K562 (cell line): ENCODE measurements around the gene FOXN3. TPM values are rescaled to one million over a fixed set of nuclear protein-coding genes. Genes with fewer than 3 reads are reported as not detected.

Source experiments
- ATAC-seq: fragments of 200-7000 bp; cut with Tn5 transposase; 3 replicates; pipeline ENCODE4 v1.9.1; 2020; ENCODE audit warnings: moderate library complexity
- BruUV-seq: library from RNA; stranded (reverse); fragments of 400-500 nt; replicated peaks from 2 replicates; lab custom pipeline; 2021; lab: Mats Ljungman, UMichigan
- CTCF ChIA-PET: fragments of 300-600 bp; formaldehyde crosslinking; extraction: SDS; loops from one replicate; lab custom pipeline; 2021; ENCODE audit warnings: low intra/inter-chr PET ratio; lab: Yijun Ruan, JAX
- POLR2A ChIA-PET: fragments of 300-600, 350-650 bp; sonication (Branson Sonifier 250); formaldehyde crosslinking; extraction: SDS; loops from one replicate; lab custom pipeline; 2021; ENCODE audit warnings: antibody characterized with exemption, inconsistent platforms; lab: Yijun Ruan, JAX
- DNase-seq, 4 experiments: peaks; one replicate each; pipeline versions ENCODE4 v3.0.0 to v3.0.0-alpha.2; 2011 to 2018; ENCODE audit warnings: low spot score in 3 of 4, mixed read lengths in 3 of 4; ENCODE audit errors: extremely low read depth in 1 of 4
- FAIRE-seq: peaks from 2 replicates; lab custom pipeline; 2011; peaks lifted over from hg19 to GRCh38; lab: Jason Lieb, UNC
- H2AFZ ChIP-seq: 2 replicates; pipeline ENCODE4 v1.6.0; 2011; ENCODE audit warnings: low read depth, low read length, control low read depth, inconsistent platforms
- H3K27ac ChIP-seq: fragments of 200-600 bp; 3 replicates; pipeline ENCODE4 v1.8.0; 2011; ENCODE audit warnings: low read depth, mild to moderate bottlenecking, control low read depth, inconsistent platforms, low read length, moderate library complexity, mixed read lengths; ENCODE audit errors: extremely low read depth
- H3K27me3 ChIP-seq, 2 experiments: fragments of 300-600 bp in 1 of 2; 2 replicates in 1 of 2; 3 replicates in 1 of 2; pipeline versions ENCODE4 v1.6.0 to v1.8.0; 2011; ENCODE audit warnings: inconsistent platforms in 2 of 2, low read length in 2 of 2, mild to moderate bottlenecking in 1 of 2, mixed read lengths in 1 of 2, moderate library complexity in 1 of 2; ENCODE audit not compliant: control insufficient read depth in 2 of 2, insufficient read depth in 2 of 2
- H3K36me3 ChIP-seq: fragments of 300-600 bp; 3 replicates; pipeline ENCODE4 v1.8.0; 2011; ENCODE audit warnings: mild to moderate bottlenecking, low read length, inconsistent platforms; ENCODE audit not compliant: control insufficient read depth, insufficient read depth
- H3K4me1 ChIP-seq, 2 experiments: fragments of 200-600 bp in 1 of 2; replicated peaks in 1 of 2; 2 replicates in 1 of 2; 3 replicates in 1 of 2; pipeline versions ENCODE4 v1.5.1 to v1.8.0; 2011; ENCODE audit warnings: inconsistent platforms in 2 of 2, low read length in 2 of 2, mild to moderate bottlenecking in 1 of 2, mixed read lengths in 1 of 2, moderate library complexity in 1 of 2; ENCODE audit not compliant: control insufficient read depth in 2 of 2, insufficient read depth in 2 of 2
- H3K4me2 ChIP-seq: 2 replicates; pipeline ENCODE4 v1.6.1; 2011; ENCODE audit warnings: low read length, control low read depth, inconsistent platforms, mixed read lengths; ENCODE audit not compliant: insufficient read depth
- H3K4me3 ChIP-seq: fragments of 200-600 bp; sonication (generic), shearing (Covaris generic); 2 replicates; pipeline ENCODE4 v1.5.1; 2016; ENCODE audit warnings: control low read depth, inconsistent platforms
- H3K79me2 ChIP-seq: fragments of 200-600 bp; 3 replicates; pipeline ENCODE4 v1.8.0; 2011; ENCODE audit warnings: low read length, inconsistent platforms; ENCODE audit not compliant: control insufficient read depth, insufficient read depth
- H3K9ac ChIP-seq, 2 experiments: 2 replicates each; pipeline versions ENCODE4 v1.6.0 to v1.6.1; 2011; ENCODE audit warnings: low read depth in 2 of 2, low read length in 2 of 2, control low read depth in 1 of 2, inconsistent platforms in 1 of 2, mild to moderate bottlenecking in 1 of 2, mixed read lengths in 1 of 2; ENCODE audit not compliant: insufficient read depth in 1 of 2
- H3K9me1 ChIP-seq: one replicate; pipeline ENCODE4 v1.6.0; 2011; ENCODE audit warnings: inconsistent platforms, mild to moderate bottlenecking, low read length, moderate library complexity; ENCODE audit not compliant: control insufficient read depth, insufficient read depth
- H3K9me3 ChIP-seq: replicated peaks from 2 replicates; pipeline ENCODE4 v1.5.1; 2011; ENCODE audit warnings: low read depth, low read length, inconsistent platforms; ENCODE audit not compliant: control insufficient read depth, insufficient read depth
- H4K20me1 ChIP-seq: replicated peaks from 2 replicates; pipeline ENCODE4 v1.6.1; 2011; ENCODE audit warnings: low read length, inconsistent platforms, mixed read lengths; ENCODE audit not compliant: control insufficient read depth, insufficient read depth
- BHLHE40 ChIP-seq: IDR thresholded peaks from 2 replicates; pipeline ENCODE4 v1.6.1; 2011; ENCODE audit warnings: low read length, improper control_type of control experiment
- CEBPB ChIP-seq: fragments of 450-650 bp; IDR thresholded peaks from 2 replicates; pipeline ENCODE4 v1.6.1; 2016; ENCODE audit warnings: missing genetic modification characterization, missing compliant biosample characterization
- CTBP1 ChIP-seq: fragments of 450-650 bp; IDR thresholded peaks from 2 replicates; pipeline ENCODE4 v1.6.1; 2016; ENCODE audit warnings: borderline replicate concordance
- FIP1L1 ChIP-seq: fragments of 200-400 bp; formaldehyde crosslinking; IDR thresholded peaks from 2 replicates; pipeline ENCODE4 v1.6.1; 2018; ENCODE audit warnings: mild to moderate bottlenecking, low read depth, low read length; ENCODE audit not compliant: poor library complexity, severe bottlenecking
- HIVEP1 ChIP-seq: fragments of 250-450 bp; sonication (Bioruptor Pico); IDR thresholded peaks from 2 replicates; pipeline ENCODE4 v1.4.0; 2020; ENCODE audit warnings: mild to moderate bottlenecking
- IFI16 ChIP-seq: fragments of 250-450 bp; sonication (Bioruptor Pico); IDR thresholded peaks from 2 replicates; pipeline ENCODE4 v2.1.2; 2022; ENCODE audit warnings: mild to moderate bottlenecking, inconsistent platforms
- MTA3 ChIP-seq: fragments of 450-650 bp; formaldehyde crosslinking; IDR thresholded peaks from 2 replicates; pipeline ENCODE4 v1.6.1; 2017; ENCODE audit warnings: mild to moderate bottlenecking, borderline replicate concordance
- PKNOX1 ChIP-seq: fragments of 450-650 bp; IDR thresholded peaks from 2 replicates; pipeline ENCODE4 v1.6.1; 2016
- TEAD2 ChIP-seq: fragments of 450-650 bp; IDR thresholded peaks from 2 replicates; pipeline ENCODE4 v1.6.1; 2016; ENCODE audit warnings: missing genetic modification characterization, control low read depth, missing compliant biosample characterization
- ZBTB49 ChIP-seq: sonication (generic); formaldehyde crosslinking; IDR thresholded peaks from 2 replicates; pipeline ENCODE4 v1.8.0; 2022; ENCODE audit warnings: missing genetic modification reagents, mild to moderate bottlenecking, borderline replicate concordance
- ZBTB5 ChIP-seq: fragments of 450-650 bp; IDR thresholded peaks from 2 replicates; pipeline ENCODE4 v1.6.1; 2017; ENCODE audit warnings: antibody characterized with exemption
- ZKSCAN3 ChIP-seq: fragments of 250-450 bp; sonication (Bioruptor Pico); IDR thresholded peaks from 2 replicates; pipeline ENCODE4 v1.4.0; 2020
- ZNF124 ChIP-seq: sonication (generic); formaldehyde crosslinking; IDR thresholded peaks from 2 replicates; pipeline ENCODE4 v1.8.1; 2022; ENCODE audit warnings: missing genetic modification reagents
- WGBS: fragments of 100-300 bp; shearing (Covaris generic); methylation state at CpG from one replicate; pipeline ENCODE4 v1.1.6; 2016; ENCODE audit warnings: low coverage, mixed read lengths; ENCODE audit not compliant: insufficient coverage; ENCODE audit errors: missing lambda C conversion rate; 5-methylcytosine and 5-hydroxymethylcytosine counted together
- in situ Hi-C: fragments of 300-500 bp; cut with MboI; formaldehyde crosslinking; loops from 4 replicates; pipeline ENCODE4 v1.15.0; 2018; ENCODE audit warnings: inconsistent platforms, mixed read lengths
- intact Hi-C: fragments of 100-400 bp; cut with micrococcal nuclease; formaldehyde crosslinking; loops from 2 replicates; pipeline ENCODE4 v1.14.2; 2022
- polyA plus RNA-seq, 8 experiments: library from polyadenylated mRNA; depleted of rRNA in 4 of 8; stranded (reverse) in 5 of 8; unstranded in 3 of 8; fragments of >200 nt; fragmentation: Nextera tagmentation in 2 of 8; fragmentation: Illumina TruSeq in 1 of 8; extraction: Ambion mirVana in 2 of 8; extraction: Trizol in 1 of 8; gene quantifications; 2 replicates each; pipeline versions ENCODE4 v1.2.1 to v1.2.3, GENCODE V29; 2011 to 2014; ENCODE audit warnings: inconsistent platforms in 1 of 8, missing spikeins in 1 of 8
- total RNA-seq, 7 experiments: library from RNA; depleted of rRNA in 6 of 7; stranded (reverse); fragments of >200 nt in 6 of 7; fragmentation: Illumina TruSeq in 2 of 7; extraction: Trizol in 2 of 7; gene quantifications; 2 replicates each; pipeline versions ENCODE4 v1.2.1 to v1.2.3, GENCODE V29; 2011 to 2021; ENCODE audit warnings: low replicate concordance in 1 of 7

FOXN3 gene
- total and polyA plus RNA-seq, 9 of the 15 experiments (the other 6 are each of a cell fraction or from before 2014, with no cell fraction given) = 0.07 to 1.3 (median 0.40) TPM

- BruUV-seq = no TSS peak
- Histone ChIP-seq H3K4me2 (no peak overlapping the region), H3K9ac (no peak overlapping the region), H3K27me3 (peaks cover 0 to 4% of the 10 kb centered on the region in 2 experiments; a peak in 1 of 5 replicates), H3K9me1 (no peaks in the 10 kb centered on the region), H3K9me3 (no peaks in the 10 kb centered on the region), H3K4me1 (no peaks in the 10 kb centered on the region), H3K36me3 (no peaks in the 10 kb centered on the region), H3K79me2 (no peaks in the 10 kb centered on the region), H3K4me3 (no peak overlapping the region), H2AFZ (no peak overlapping the region), H4K20me1 (no peaks in the 10 kb centered on the region), H3K27ac (no peak overlapping the region)
- in situ Hi-C loops (no loop called here), intact Hi-C loops (no loop called here)
- ChIA-PET POLR2A (no interaction called here), CTCF (no interaction called here)
- FAIRE-seq (no peak), DNase-seq (no peak), ATAC-seq (no peak)
- WGBS = 2% methylated on average over 6 of the region's 8 CpGs
- no peak for TF ChIP-seq ZBTB5
- no peak for TF ChIP-seq ZKSCAN3
- no peak for TF ChIP-seq CTBP1
- no peak for TF ChIP-seq ZNF124 (CRISPR knock-in tag)
Measured at GRCh38 chr14:89246290-89246689, 170.7 kb downstream of the FOXN3 start.

GRCh38 chr14:89245802-89246201, 171.2 kb downstream of the FOXN3 start:
- Histone ChIP-seq H3K9me3 (no peaks in the 10 kb centered on the region), H3K36me3 (no peaks in the 10 kb centered on the region), H3K4me2 (no peak overlapping the region), H3K9me1 (no peaks in the 10 kb centered on the region), H3K27ac (no peak overlapping the region), H3K27me3 (peaks cover 0 to 4% of the 10 kb centered on the region in 2 experiments; a peak in 1 of 5 replicates), H3K79me2 (no peaks in the 10 kb centered on the region), H4K20me1 (no peaks in the 10 kb centered on the region), H3K4me3 (no peak overlapping the region), H3K9ac (no peak overlapping the region), H2AFZ (no peak overlapping the region), H3K4me1 (no peaks in the 10 kb centered on the region)
- CTCF ChIA-PET = no interaction called here
- FAIRE-seq (no peak), DNase-seq (no peak), ATAC-seq (no peak)
- POLR2A ChIA-PET = no interaction called here
- in situ Hi-C loops = no loop called here
- no TSS peak for BruUV-seq
- intact Hi-C loops = no loop called here
- 0% methylated on average over 9 of the region's 9 CpGs for WGBS
- no peak for TF ChIP-seq HIVEP1 (CRISPR knock-in tag)
- TF ChIP-seq MTA3 = no peak
- no peak for TF ChIP-seq ZBTB49 (CRISPR knock-in tag)
- no peak for TF ChIP-seq CEBPB (tag)
- TF ChIP-seq IFI16 (CRISPR knock-in tag) = no peak
- no peak for TF ChIP-seq BHLHE40
- TF ChIP-seq TEAD2 (tag) = no peak
- no peak for TF ChIP-seq FIP1L1
- TF ChIP-seq PKNOX1 = no peak
